Trophoblast cell (in vitro differentiated cells and primary cell): ENCODE measurements around the gene UGT1A8.

ENCODE experiments used
- DNase-seq, 2 donors: peaks; one replicate each; pipeline ENCODE4 v3.0.0-alpha.2; 2016
- H2AFZ ChIP-seq: 2 replicates; pipeline ENCODE4 v1.6.1; 2013; ENCODE audit warnings: low read length, moderate library complexity, mild to moderate bottlenecking; ENCODE audit not compliant: insufficient read depth, poor library complexity
- H2AK5ac ChIP-seq: 2 replicates; pipeline ENCODE4 v1.6.1; 2013; ENCODE audit warnings: mild to moderate bottlenecking, low read length
- H2BK120ac ChIP-seq: 2 replicates; pipeline ENCODE4 v1.6.1; 2013; ENCODE audit warnings: low read length, mild to moderate bottlenecking, moderate library complexity; ENCODE audit not compliant: insufficient read depth, poor library complexity
- H2BK12ac ChIP-seq: 2 replicates; pipeline ENCODE4 v1.6.1; 2013; ENCODE audit warnings: mild to moderate bottlenecking, low read length, moderate library complexity
- H2BK5ac ChIP-seq: 2 replicates; pipeline ENCODE4 v1.6.1; 2013; ENCODE audit warnings: low read length, low read depth, moderate library complexity, mild to moderate bottlenecking; ENCODE audit not compliant: poor library complexity
- H3K14ac ChIP-seq: 2 replicates; pipeline ENCODE4 v1.6.1; 2013; ENCODE audit warnings: mild to moderate bottlenecking, low read length
- H3K18ac ChIP-seq: 2 replicates; pipeline ENCODE4 v1.6.1; 2013; ENCODE audit warnings: mild to moderate bottlenecking, low read length
- H3K23ac ChIP-seq: 2 replicates; pipeline ENCODE4 v1.6.1; 2013; ENCODE audit warnings: low read length
- H3K27ac ChIP-seq: 2 replicates; pipeline ENCODE4 v1.5.1; 2013; ENCODE audit warnings: low read depth, mild to moderate bottlenecking, inconsistent platforms, low read length, moderate library complexity
- H3K27me3 ChIP-seq: 2 replicates; pipeline ENCODE4 v1.6.1; 2013; ENCODE audit warnings: inconsistent platforms, mild to moderate bottlenecking, low read length, moderate library complexity; ENCODE audit not compliant: insufficient read depth
- H3K36me3 ChIP-seq, 2 experiments: 1 replicate in 1 of 2; 2 replicates in 1 of 2; pipeline ENCODE4 v1.6.1; 2013; ENCODE audit warnings: low read length in 2 of 2, mild to moderate bottlenecking in 2 of 2, moderate library complexity in 1 of 2; ENCODE audit not compliant: insufficient read depth in 2 of 2, control insufficient read depth in 1 of 2
- H3K4ac ChIP-seq: 2 replicates; pipeline ENCODE4 v1.6.1; 2013; ENCODE audit warnings: low read depth, mild to moderate bottlenecking, low read length, moderate library complexity
- H3K4me1 ChIP-seq, 2 experiments: 1 replicate in 1 of 2; 2 replicates in 1 of 2; pipeline ENCODE4 v1.6.1; 2013; ENCODE audit warnings: low read length in 2 of 2, mild to moderate bottlenecking in 2 of 2, moderate library complexity in 1 of 2; ENCODE audit not compliant: insufficient read depth in 2 of 2, control insufficient read depth in 1 of 2
- H3K4me2 ChIP-seq: 2 replicates; pipeline ENCODE4 v1.6.1; 2013; ENCODE audit warnings: inconsistent platforms, mild to moderate bottlenecking, low read length, moderate library complexity
- H3K4me3 ChIP-seq: 2 replicates; pipeline ENCODE4 v1.5.1; 2013; ENCODE audit warnings: mild to moderate bottlenecking, low read depth, low read length, inconsistent platforms
- H3K79me1 ChIP-seq: one replicate; pipeline ENCODE4 v1.6.1; 2013; ENCODE audit warnings: low read length
- H3K79me2 ChIP-seq: 2 replicates; pipeline ENCODE4 v1.6.1; 2013; ENCODE audit warnings: low read length, mild to moderate bottlenecking; ENCODE audit not compliant: control insufficient read depth, insufficient read depth, poor library complexity
- H3K9ac ChIP-seq: 2 replicates; pipeline ENCODE4 v1.6.1; 2013; ENCODE audit warnings: mild to moderate bottlenecking, low read length
- H3K9me3 ChIP-seq: 2 replicates; pipeline ENCODE4 v1.6.1; 2013; ENCODE audit warnings: low read depth, mild to moderate bottlenecking, control low read depth, inconsistent platforms, low read length; ENCODE audit not compliant: insufficient read depth
- H4K12ac ChIP-seq: 2 replicates; pipeline ENCODE4 v1.6.1; 2013; ENCODE audit warnings: low read depth, mild to moderate bottlenecking, low read length, moderate library complexity
- H4K8ac ChIP-seq: 2 replicates; pipeline ENCODE4 v1.6.1; 2013; ENCODE audit warnings: low read depth, mild to moderate bottlenecking, low read length, moderate library complexity
- H4K91ac ChIP-seq: one replicate; pipeline ENCODE4 v1.6.1; 2013; ENCODE audit warnings: low read depth, mild to moderate bottlenecking, low read length, moderate library complexity
- WGBS: extraction: QIAGEN DNeasy Blood & Tissue Kit; methylation state at CpG from one replicate; pipeline ENCODE4 v1.1.7; 2013; ENCODE audit warnings: missing lambda C conversion rate; ENCODE audit not compliant: insufficient read length, insufficient coverage; ENCODE audit errors: extremely low coverage; 5-methylcytosine and 5-hydroxymethylcytosine counted together

UGT1A8 gene

DNA sequence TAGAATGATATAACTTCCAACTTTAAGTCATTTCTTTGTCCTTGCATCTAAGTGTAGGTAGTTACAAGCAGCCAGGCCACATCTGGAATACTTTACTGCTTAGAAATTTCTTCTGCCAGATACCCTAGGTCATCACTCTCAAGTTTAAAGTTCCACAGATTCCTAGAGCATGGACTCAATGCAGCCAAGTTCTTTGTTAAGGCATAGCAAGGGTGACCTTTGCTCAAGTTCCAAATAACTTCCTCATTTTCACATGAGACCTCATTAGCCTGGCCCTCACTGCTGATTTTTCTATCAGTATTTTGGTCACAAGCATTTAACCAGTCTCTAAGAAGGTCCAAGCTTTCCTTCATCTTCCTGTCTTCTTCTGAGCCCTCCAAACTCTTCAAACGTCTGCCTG, 46.5 kb downstream of the UGT1A8 start:
- no peak overlapping the region for H2BK5ac ChIP-seq
- H4K91ac ChIP-seq, result no peak overlapping the region
- no peak overlapping the region for H2AK5ac ChIP-seq
- no peaks in the 10 kb centered on the region for H3K27me3 ChIP-seq
- no peak overlapping the region for H3K23ac ChIP-seq
- no peak overlapping the region for H3K4ac ChIP-seq
- H3K27ac ChIP-seq, result no peak overlapping the region
- no peaks in the 10 kb centered on the region for H3K9me3 ChIP-seq
- no peaks in the 10 kb centered on the region for H3K36me3 ChIP-seq
- H4K8ac ChIP-seq, result no peak overlapping the region
- H3K18ac ChIP-seq, result no peak overlapping the region
- H3K9ac ChIP-seq, result no peak overlapping the region
- H2AFZ ChIP-seq, result no peak overlapping the region
- no peak overlapping the region for H2BK120ac ChIP-seq
- no peaks in the 10 kb centered on the region for H3K79me1 ChIP-seq
- no peak overlapping the region for H3K4me2 ChIP-seq
- no peak overlapping the region for H3K4me3 ChIP-seq
- no peaks in the 10 kb centered on the region for H3K79me2 ChIP-seq
- no peak overlapping the region for H3K14ac ChIP-seq
- H4K12ac ChIP-seq, result no peak overlapping the region
- no CpG with 5 or more reads among the region's 1 CpG for WGBS
- no peaks in the 10 kb centered on the region for H3K4me1 ChIP-seq
- H2BK12ac ChIP-seq, result no peak overlapping the region
- DNase-seq, result peak in 1 of 2 donors; percentile 23

- H3K9ac ChIP-seq, result no peak overlapping the region
- no peaks in the 10 kb centered on the region for H3K27me3 ChIP-seq
- no peak for DNase-seq
- H3K4me1 ChIP-seq, result no peaks in the 10 kb centered on the region
- no peak overlapping the region for H3K18ac ChIP-seq
- H3K4me3 ChIP-seq, result no peak overlapping the region
- H3K4me2 ChIP-seq, result no peak overlapping the region
- no peak overlapping the region for H4K12ac ChIP-seq
- no peak overlapping the region for H3K4ac ChIP-seq
- no peak overlapping the region for H2BK12ac ChIP-seq
- no peak overlapping the region for H2BK120ac ChIP-seq
- H2BK5ac ChIP-seq, result no peak overlapping the region
- WGBS, result no CpG with 5 or more reads among the region's 4 CpGs
- H3K9me3 ChIP-seq, result no peaks in the 10 kb centered on the region
- no peak overlapping the region for H4K91ac ChIP-seq
- no peak overlapping the region for H4K8ac ChIP-seq
- H3K79me1 ChIP-seq, result no peaks in the 10 kb centered on the region
- H3K36me3 ChIP-seq, result no peaks in the 10 kb centered on the region
- H3K14ac ChIP-seq, result no peak overlapping the region
- no peak overlapping the region for H2AFZ ChIP-seq
- no peak overlapping the region for H3K27ac ChIP-seq
- no peak overlapping the region for H2AK5ac ChIP-seq
- no peaks in the 10 kb centered on the region for H3K79me2 ChIP-seq
- H3K23ac ChIP-seq, result no peak overlapping the region
Observed at GRCh38 chr2:233668605-233669260, 51.3 kb downstream of the UGT1A8 start.

DNA sequence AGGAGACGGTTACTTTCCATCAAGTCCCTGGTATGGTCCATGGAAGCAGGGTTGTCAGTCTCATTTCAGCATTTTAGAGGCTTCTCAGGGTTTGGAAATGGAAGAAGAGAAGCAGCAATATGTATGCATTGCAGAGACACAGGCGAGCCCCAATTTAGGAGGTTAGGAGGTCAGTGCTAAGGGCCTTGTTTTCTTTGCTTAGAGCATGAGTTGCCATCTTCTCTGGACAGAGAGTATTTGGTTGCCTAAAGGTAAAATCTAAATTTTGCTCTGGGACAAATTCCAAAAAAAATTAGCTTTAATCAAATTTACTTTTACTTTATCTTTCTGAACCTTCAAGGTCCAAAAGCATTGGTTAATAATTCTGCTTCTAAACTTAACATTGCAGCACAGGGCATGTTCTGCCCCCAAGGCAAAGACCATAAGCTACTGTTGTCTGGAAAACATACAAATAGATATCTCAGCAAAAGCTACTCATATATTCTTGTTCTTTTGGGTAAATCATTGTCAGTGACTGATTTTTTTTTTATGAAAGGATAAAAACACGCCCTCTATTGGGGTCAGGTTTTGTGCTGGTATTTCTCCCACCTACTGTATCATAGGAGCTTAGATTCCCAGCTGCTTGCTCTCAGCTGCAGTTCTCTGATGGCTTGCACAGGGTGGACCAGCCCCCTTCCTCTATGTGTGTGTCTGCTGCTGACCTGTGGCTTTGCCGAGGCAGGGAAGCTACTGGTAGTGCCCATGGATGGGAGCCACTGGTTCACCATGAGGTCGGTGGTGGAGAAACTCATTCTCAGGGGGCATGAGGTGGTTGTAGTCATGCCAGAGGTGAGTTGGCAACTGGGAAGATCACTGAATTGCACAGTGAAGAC, 54.1 kb downstream of the UGT1A8 start, which contains the start of gene UGT1A9:
Gene UGT1A9 (plus strand): TSS at position 609 of the 872 bp plus-strand sequence. CDS start 37 bp downstream, at position 646.
- WGBS, result no CpG with 5 or more reads among the region's 5 CpGs
- DNase-seq, result no peak

GRCh38 chr2:233672886-233673285, 55.5 kb downstream of the UGT1A8 start:
- Histone ChIP-seq H3K4me2 (no peak overlapping the region), H2AFZ (no peak overlapping the region), H3K4me1 (no peaks in the 10 kb centered on the region), H4K91ac (no peak overlapping the region), H2BK12ac (no peak overlapping the region), H4K8ac (no peak overlapping the region), H3K79me1 (no peaks in the 10 kb centered on the region), H3K79me2 (no peaks in the 10 kb centered on the region), H3K9ac (no peak overlapping the region), H3K36me3 (no peaks in the 10 kb centered on the region), H3K9me3 (no peaks in the 10 kb centered on the region), H2BK120ac (no peak overlapping the region), H3K23ac (no peak overlapping the region), H4K12ac (no peak overlapping the region), H3K27ac (no peak overlapping the region), H3K18ac (no peak overlapping the region), H3K4ac (no peak overlapping the region), H3K27me3 (no peaks in the 10 kb centered on the region), H2BK5ac (no peak overlapping the region), H3K4me3 (no peak overlapping the region), H2AK5ac (no peak overlapping the region), H3K14ac (no peak overlapping the region)
- WGBS, result no CpG with 5 or more reads among the region's 3 CpGs
- DNase-seq, result no peak

More for the DNA sequence above, 54.1 kb downstream of the UGT1A8 start, which contains the start of gene UGT1A9:
- H3K18ac ChIP-seq, result no peak within 1 kb of the TSS
- H4K91ac ChIP-seq, result no peak within 1 kb of the TSS
- H2BK12ac ChIP-seq, result no peak within 1 kb of the TSS
- no peaks in the 10 kb centered on the region for H3K79me1 ChIP-seq
- no peak within 1 kb of the TSS for H3K9ac ChIP-seq
- no peak within 1 kb of the TSS for H4K8ac ChIP-seq
- no peak within 1 kb of the TSS for H2BK120ac ChIP-seq
- H2AK5ac ChIP-seq, result no peak within 1 kb of the TSS
- H3K4me3 ChIP-seq, result no peak within 1 kb of the TSS
- H3K36me3 ChIP-seq, result no peaks in the 10 kb centered on the region
- no peak within 1 kb of the TSS for H2BK5ac ChIP-seq
- H3K14ac ChIP-seq, result no peak within 1 kb of the TSS
- H4K12ac ChIP-seq, result no peak within 1 kb of the TSS
- no peaks in the 10 kb centered on the region for H3K4me1 ChIP-seq
- H3K4ac ChIP-seq, result no peak within 1 kb of the TSS
- H3K27ac ChIP-seq, result no peak within 1 kb of the TSS
- no peak within 1 kb of the TSS for H2AFZ ChIP-seq
- no peaks in the 10 kb centered on the region for H3K27me3 ChIP-seq
- H3K23ac ChIP-seq, result no peak within 1 kb of the TSS
- H3K9me3 ChIP-seq, result no peaks in the 10 kb centered on the region
- H3K4me2 ChIP-seq, result no peak within 1 kb of the TSS
- no peaks in the 10 kb centered on the region for H3K79me2 ChIP-seq
